Endodermal cell (in vitro differentiated cells): ENCODE results near the gene INTS4. TPM values are rescaled to one million over a fixed set of nuclear protein-coding genes. Genes with fewer than 3 reads are reported as not detected.
"Not testable (repeated sequence)": the region's sequence is repeated elsewhere in the genome, so short reads cannot be mapped to it uniquely, and the experiment has no call there.

Source experiments
- DNase-seq: peaks from one replicate; pipeline ENCODE4 v3.0.0-alpha.2; 2017
- H3K27ac ChIP-seq: 2 replicates; pipeline ENCODE4 v1.5.1; 2013; ENCODE audit warnings: mild to moderate bottlenecking, low read depth, low read length, moderate library complexity
- H3K27me3 ChIP-seq: 2 replicates; pipeline ENCODE4 v1.6.1; 2013; ENCODE audit warnings: mild to moderate bottlenecking, low read length, moderate library complexity; ENCODE audit not compliant: insufficient read depth, control insufficient read depth, poor library complexity, severe bottlenecking
- H3K36me3 ChIP-seq: 2 replicates; pipeline ENCODE4 v1.7.0; 2013; ENCODE audit warnings: mild to moderate bottlenecking, low read length, moderate library complexity; ENCODE audit not compliant: control insufficient read depth, insufficient read depth
- H3K4me1 ChIP-seq: one replicate; pipeline ENCODE4 v1.7.0; 2013; ENCODE audit warnings: low read length; ENCODE audit not compliant: control insufficient read depth, insufficient read depth
- H3K4me3 ChIP-seq: 2 replicates; pipeline ENCODE4 v1.5.1; 2013; ENCODE audit warnings: mild to moderate bottlenecking, low read length, moderate library complexity
- H3K9ac ChIP-seq: 2 replicates; pipeline ENCODE4 v1.6.1; 2013; ENCODE audit warnings: mild to moderate bottlenecking, low read length, moderate library complexity; ENCODE audit not compliant: poor library complexity, severe bottlenecking; ENCODE audit errors: extremely low read depth
- H3K9me3 ChIP-seq: 2 replicates; pipeline ENCODE4 v1.6.1; 2013; ENCODE audit warnings: mild to moderate bottlenecking, low read length, moderate library complexity; ENCODE audit not compliant: control insufficient read depth
- H3K27ac Mint-ChIP-seq: 2 replicates; pipeline ENCODE4 v1.8.0; 2020; ENCODE audit warnings: mixed read lengths
- H3K27me3 Mint-ChIP-seq: 2 replicates; pipeline ENCODE4 v1.8.0; 2021; ENCODE audit warnings: mild to moderate bottlenecking, mixed read lengths; ENCODE audit not compliant: insufficient read depth
- H3K36me3 Mint-ChIP-seq: 2 replicates; pipeline ENCODE4 v1.8.0; 2020; ENCODE audit warnings: low read depth, mixed read lengths
- H3K4me1 Mint-ChIP-seq: 2 replicates; pipeline ENCODE4 v1.8.0; 2020; ENCODE audit warnings: mixed read lengths
- H3K4me3 Mint-ChIP-seq: 2 replicates; pipeline ENCODE4 v1.8.0; 2020; ENCODE audit warnings: mild to moderate bottlenecking, moderate library complexity, mixed read lengths
- H3K9me3 Mint-ChIP-seq: 2 replicates; pipeline ENCODE4 v1.8.0; 2020; ENCODE audit warnings: mild to moderate bottlenecking, mixed read lengths
- CTCF ChIP-seq: fragments of 200-600 bp; sonication (generic); conservative IDR thresholded peaks from 2 replicates; pipeline ENCODE4 v1.5.0; 2021; ENCODE audit warnings: antibody characterized with exemption, mild to moderate bottlenecking
- WGBS, 2 experiments: methylation state at CpG; one replicate each; pipeline versions ENCODE4 v1.1.5 to v1.1.7; 2013; ENCODE audit warnings: missing lambda C conversion rate in 2 of 2, mixed read lengths in 1 of 2; ENCODE audit not compliant: insufficient coverage in 1 of 2, insufficient read length in 1 of 2; 5-methylcytosine and 5-hydroxymethylcytosine counted together
- total RNA-seq, 2 donors: library from RNA; stranded (reverse); fragmentation: NEBNext Ultra II Directional in 1 of 2; extraction: Animal tissue kit (Norgen Biotek cat#: 25700) in 1 of 2; gene quantifications; 2 replicates in 1 of 2; 3 replicates in 1 of 2; pipeline ENCODE4 v1.2.1, GENCODE V29; 2021

The INTS4 gene
- total RNA-seq, 2 donors from 2014 or later: 37.2 to 42.0 TPM

- Mint-ChIP-seq H3K4me1 (no peaks in the 10 kb centered on the region), H3K4me3 (no peak overlapping the region), H3K27me3 (no peaks in the 10 kb centered on the region), H3K9me3 (no peaks in the 10 kb centered on the region), H3K27ac (no peak overlapping the region), H3K36me3 (peaks cover 19% of the 10 kb centered on the region)
- H3K4me3 ChIP-seq: no peak overlapping the region
- 100% methylated on average over 1 to 3 of the region's 3 CpGs for WGBS, 2 experiments
- no peak overlapping the region for H3K9ac ChIP-seq
- H3K27ac ChIP-seq: no peak overlapping the region
- no peak for DNase-seq
- H3K36me3 ChIP-seq: peaks cover 37% of the 10 kb centered on the region
- H3K27me3 ChIP-seq: no peaks in the 10 kb centered on the region
- H3K4me1 ChIP-seq: no peaks in the 10 kb centered on the region
- no peaks in the 10 kb centered on the region for H3K9me3 ChIP-seq
- no peak for TF ChIP-seq CTCF
These were observed 115.2 kb downstream of the INTS4 start for GRCh38 chr11:77879218-77879617.

- WGBS, 2 experiments: 93 to 100% methylated on average over 3 to 4 of the region's 4 CpGs
- peaks cover 32% of the 10 kb centered on the region for H3K36me3 ChIP-seq
- not testable (repeated sequence) for H3K27ac ChIP-seq
These were observed 116.2 kb downstream of the INTS4 start for GRCh38 chr11:77878247-77878646.

DNA sequence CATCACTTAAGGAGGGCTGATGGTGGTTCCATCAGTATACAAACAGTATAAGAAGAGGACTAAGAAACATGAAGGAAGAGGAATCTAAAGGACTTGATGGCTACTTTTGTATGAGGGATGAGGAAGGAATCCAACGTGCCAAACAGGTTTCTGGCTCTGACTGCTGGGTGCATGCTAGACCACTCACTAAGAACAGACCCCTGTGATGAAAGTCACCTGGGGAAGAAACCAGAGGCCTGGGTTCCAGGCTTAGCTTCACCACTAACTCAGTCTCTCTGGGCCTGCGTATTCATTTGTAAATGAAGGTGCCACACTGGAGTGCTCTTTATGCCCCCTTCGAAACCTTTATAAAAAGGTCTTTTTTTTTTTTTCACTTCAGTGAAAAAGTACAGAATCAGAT lies 118.4 kb downstream of the INTS4 start:
- Histone ChIP-seq H3K4me1 (no peaks in the 10 kb centered on the region), H3K27me3 (no peaks in the 10 kb centered on the region), H3K9me3 (no peaks in the 10 kb centered on the region), H3K9ac (no peak overlapping the region), H3K4me3 (no peak overlapping the region), H3K27ac (no peak overlapping the region), H3K36me3 (peaks cover 33% of the 10 kb centered on the region)
- DNase-seq: no peak
- H3K4me3 Mint-ChIP-seq: no peak overlapping the region
- H3K4me1 Mint-ChIP-seq: no peaks in the 10 kb centered on the region
- no peaks in the 10 kb centered on the region for H3K27me3 Mint-ChIP-seq
- TF ChIP-seq CTCF: no peak
- H3K36me3 Mint-ChIP-seq: peaks cover 12% of the 10 kb centered on the region
- WGBS, 2 experiments: 83 to 86% methylated on average over 2 to 3 of the region's 3 CpGs
- no peaks in the 10 kb centered on the region for H3K9me3 Mint-ChIP-seq
- H3K27ac Mint-ChIP-seq: no peak overlapping the region

More at GRCh38 chr11:77878247-77878646, 116.2 kb downstream of the INTS4 start:
- H3K9me3 Mint-ChIP-seq, H3K27ac Mint-ChIP-seq, H3K9me3 ChIP-seq, H3K4me1 ChIP-seq, H3K27me3 ChIP-seq, H3K27me3 Mint-ChIP-seq, DNase-seq, H3K4me1 Mint-ChIP-seq, H3K4me3 Mint-ChIP-seq, H3K9ac ChIP-seq, H3K4me3 ChIP-seq: not testable (repeated sequence)
- H3K36me3 Mint-ChIP-seq: peaks cover 17% of the 10 kb centered on the region

DNA sequence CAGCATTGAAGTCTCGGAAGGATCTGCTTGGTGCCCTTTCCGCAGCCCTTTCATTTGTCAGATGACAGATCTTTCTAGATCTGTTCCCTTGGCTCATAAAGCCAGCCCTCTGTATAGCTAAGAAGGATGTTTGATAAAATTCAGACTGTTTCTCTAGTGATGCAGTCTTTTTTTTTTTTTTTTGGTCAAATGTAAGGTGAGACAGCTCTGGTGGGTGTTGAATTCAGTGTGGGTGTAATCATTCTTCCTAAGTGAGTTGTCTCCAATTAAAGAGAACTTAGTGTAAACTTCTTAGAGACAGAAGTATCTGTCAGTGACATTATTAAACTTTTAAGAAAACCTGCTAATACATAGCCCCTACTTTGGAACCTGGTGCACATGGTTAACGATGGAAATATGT lies 120.3 kb downstream of the INTS4 start:
- H3K9me3 ChIP-seq: no peaks in the 10 kb centered on the region
- Mint-ChIP-seq H3K9me3 (no peaks in the 10 kb centered on the region), H3K27ac (no peak overlapping the region), H3K4me1 (no peaks in the 10 kb centered on the region), H3K4me3 (no peak overlapping the region), H3K36me3 (peaks cover 14% of the 10 kb centered on the region), H3K27me3 (no peaks in the 10 kb centered on the region)
- no peaks in the 10 kb centered on the region for H3K4me1 ChIP-seq
- peaks cover 44% of the 10 kb centered on the region for H3K36me3 ChIP-seq
- no peak overlapping the region for H3K27ac ChIP-seq
- no peak for DNase-seq
- no peak overlapping the region for H3K9ac ChIP-seq
- no peak overlapping the region for H3K4me3 ChIP-seq
- H3K27me3 ChIP-seq: no peaks in the 10 kb centered on the region
- WGBS, 2 experiments: 92 to 97% methylated on average over 2 to 3 of the region's 3 CpGs
- no peak for TF ChIP-seq CTCF
